Rectal smooth muscle tissue (tissue), 1 donor: ENCODE measurements around the gene GGT7.
"Not testable (repeated sequence)": the region's sequence is repeated elsewhere in the genome, so short reads cannot be mapped to it uniquely, and the experiment has no call there.

Experiments
- H3K27ac ChIP-seq: one replicate; pipeline ENCODE4 v1.7.0; 2013; ENCODE audit warnings: low read depth, low read length, inconsistent platforms
- H3K27me3 ChIP-seq: one replicate; pipeline ENCODE4 v1.7.0; 2013; ENCODE audit warnings: low read length; ENCODE audit not compliant: control insufficient read depth, insufficient read depth
- H3K36me3 ChIP-seq: one replicate; pipeline ENCODE4 v1.7.0; 2013; ENCODE audit warnings: low read length; ENCODE audit not compliant: control insufficient read depth, insufficient read depth
- H3K4me1 ChIP-seq: one replicate; pipeline ENCODE4 v1.7.0; 2013; ENCODE audit warnings: low read length; ENCODE audit not compliant: control insufficient read depth, insufficient read depth
- H3K4me3 ChIP-seq: one replicate; pipeline ENCODE4 v1.7.0; 2013; ENCODE audit warnings: low read length
- H3K9ac ChIP-seq: one replicate; pipeline ENCODE4 v1.7.0; 2013; ENCODE audit warnings: low read length

The GGT7 gene

GRCh38 chr20:34824806-34825529, 47.7 kb downstream of the GGT7 start:
- H3K9ac ChIP-seq: peak overlapping the region; percentile 98
- H3K36me3 ChIP-seq: no peaks in the 10 kb centered on the region
- peak overlapping the region; percentile 99 for H3K4me3 ChIP-seq
- H3K4me1 ChIP-seq: peaks cover 7% of the 10 kb centered on the region
- H3K27ac ChIP-seq: peak overlapping the region; percentile 51
- H3K27me3 ChIP-seq: no peaks in the 10 kb centered on the region

GRCh38 chr20:34824452-34824805, 48.2 kb downstream of the GGT7 start:
- H3K4me1 ChIP-seq: peaks cover 7% of the 10 kb centered on the region
- peak overlapping the region; percentile 98 for H3K9ac ChIP-seq
- H3K4me3 ChIP-seq: peak overlapping the region; percentile 99
- peak overlapping the region; percentile 51 for H3K27ac ChIP-seq
- no peaks in the 10 kb centered on the region for H3K36me3 ChIP-seq
- H3K27me3 ChIP-seq: no peaks in the 10 kb centered on the region

- Histone ChIP-seq H3K27me3 (no peaks in the 10 kb centered on the region), H3K36me3 (no peaks in the 10 kb centered on the region), H3K4me1 (peaks cover 7% of the 10 kb centered on the region), H3K27ac (no peak overlapping the region), H3K9ac (no peak overlapping the region), H3K4me3 (peak overlapping the region; percentile 99)
Observed at GRCh38 chr20:34824026-34824425, 48.6 kb downstream of the GGT7 start.

GRCh38 chr20:34820805-34821578, 51.7 kb downstream of the GGT7 start:
- Histone ChIP-seq H3K4me1 (peaks cover 9% of the 10 kb centered on the region), H3K27me3 (no peaks in the 10 kb centered on the region), H3K27ac (no peak overlapping the region), H3K9ac (no peak overlapping the region), H3K36me3 (no peaks in the 10 kb centered on the region), H3K4me3 (no peak overlapping the region)

- no peaks in the 10 kb centered on the region for H3K27me3 ChIP-seq
- no peak overlapping the region for H3K9ac ChIP-seq
- no peak overlapping the region for H3K4me3 ChIP-seq
- H3K4me1 ChIP-seq: peaks cover 3% of the 10 kb centered on the region
- no peak overlapping the region for H3K27ac ChIP-seq
- H3K36me3 ChIP-seq: no peaks in the 10 kb centered on the region
Observed at GRCh38 chr20:34817801-34818200, 54.9 kb downstream of the GGT7 start.

- Histone ChIP-seq H3K4me3 (no peak overlapping the region), H3K27me3 (no peaks in the 10 kb centered on the region), H3K27ac (no peak overlapping the region), H3K4me1 (peaks cover 3% of the 10 kb centered on the region), H3K9ac (no peak overlapping the region), H3K36me3 (no peaks in the 10 kb centered on the region)
Observed at GRCh38 chr20:34817072-34817471, 55.6 kb downstream of the GGT7 start.

GRCh38 chr20:34815636-34816035, 57.0 kb downstream of the GGT7 start:
- Histone ChIP-seq H3K36me3 (no peaks in the 10 kb centered on the region), H3K27ac (no peak overlapping the region), H3K4me3 (no peak overlapping the region), H3K9ac (no peak overlapping the region), H3K4me1 (peaks cover 6% of the 10 kb centered on the region), H3K27me3 (no peaks in the 10 kb centered on the region)

GRCh38 chr20:34808583-34808982, 64.1 kb downstream of the GGT7 start:
- H3K4me3 ChIP-seq: no peak overlapping the region
- H3K9ac ChIP-seq: no peak overlapping the region
- no peak overlapping the region for H3K27ac ChIP-seq
- H3K4me1 ChIP-seq: peaks cover 3% of the 10 kb centered on the region
- no peaks in the 10 kb centered on the region for H3K36me3 ChIP-seq
- no peaks in the 10 kb centered on the region for H3K27me3 ChIP-seq

- H3K27ac ChIP-seq, H3K9ac ChIP-seq, H3K36me3 ChIP-seq, H3K4me3 ChIP-seq, H3K4me1 ChIP-seq, H3K27me3 ChIP-seq: not testable (repeated sequence)
Observed at GRCh38 chr20:34807944-34808465, 64.7 kb downstream of the GGT7 start.

GRCh38 chr20:34806255-34806654, 66.4 kb downstream of the GGT7 start:
- Histone ChIP-seq H3K36me3 (no peaks in the 10 kb centered on the region), H3K27ac (no peak overlapping the region), H3K9ac (no peak overlapping the region), H3K4me3 (no peak overlapping the region), H3K27me3 (no peaks in the 10 kb centered on the region), H3K4me1 (peaks cover 3% of the 10 kb centered on the region)

- no peak overlapping the region for H3K4me3 ChIP-seq
- no peaks in the 10 kb centered on the region for H3K36me3 ChIP-seq
Observed at GRCh38 chr20:34798871-34799270, 73.8 kb downstream of the GGT7 start.

GRCh38 chr20:34798328-34798727, 74.3 kb downstream of the GGT7 start:
- no peaks in the 10 kb centered on the region for H3K27me3 ChIP-seq
- no peak overlapping the region for H3K9ac ChIP-seq
- H3K4me3 ChIP-seq: no peak overlapping the region
- H3K36me3 ChIP-seq: no peaks in the 10 kb centered on the region
- no peaks in the 10 kb centered on the region for H3K4me1 ChIP-seq
- no peak overlapping the region for H3K27ac ChIP-seq

More at GRCh38 chr20:34798871-34799270, 73.8 kb downstream of the GGT7 start:
- H3K4me1 ChIP-seq: no peaks in the 10 kb centered on the region
- H3K27me3 ChIP-seq: no peaks in the 10 kb centered on the region
- no peak overlapping the region for H3K27ac ChIP-seq
- no peak overlapping the region for H3K9ac ChIP-seq
